Right lobe of liver (tissue), 6 donors: Measurements from ENCODE around the gene CBX8. TPM values are rescaled to one million over a fixed set of nuclear protein-coding genes. Genes with fewer than 3 reads are reported as not detected.

ENCODE experiments used
- ATAC-seq, 4 donors: fragments of 200-7000 bp; cut with Tn5 transposase; one replicate each; pipeline ENCODE4 v1.9.1; 2020; ENCODE audit warnings: mild to moderate bottlenecking in 4 of 4, moderate library complexity in 4 of 4
- DNase-seq, 3 donors: peaks; one replicate each; pipeline ENCODE4 v3.0.0-alpha.2; 2020
- H3K27ac ChIP-seq, 3 donors: fragments of 200-600 bp; one replicate each; pipeline ENCODE4 v1.8.0; 2022
- H3K27me3 ChIP-seq, 2 donors: fragments of 200-600 bp; one replicate each; pipeline ENCODE4 v1.8.0; 2022
- H3K36me3 ChIP-seq, 4 donors: fragments of 200-600 bp; sonication (generic) in 1 of 4; one replicate each; pipeline versions ENCODE4 v1.5.1 to v1.8.0; 2017 to 2022; ENCODE audit warnings: control low read depth in 1 of 4
- H3K4me1 ChIP-seq, 4 donors: fragments of 200-600 bp; sonication (generic) in 1 of 4; one replicate each; pipeline versions ENCODE4 v1.5.1 to v1.8.0; 2017 to 2022; ENCODE audit warnings: control low read depth in 1 of 4
- H3K4me3 ChIP-seq, 3 donors: fragments of 200-600 bp; one replicate each; pipeline ENCODE4 v1.8.0; 2022
- H3K9me3 ChIP-seq, 4 donors: fragments of 200-600 bp; sonication (generic) in 1 of 4; one replicate each; pipeline versions ENCODE4 v1.5.1 to v1.8.0; 2017 to 2022; ENCODE audit warnings: control low read depth in 1 of 4
- CTCF ChIP-seq, 4 donors: fragments of 200-600 bp in 3 of 4; fragments of 450-650 bp in 1 of 4; IDR thresholded peaks; one replicate each; pipeline versions ENCODE4 v1.5.1 to v1.8.0; 2016 to 2022; ENCODE audit warnings: antibody characterized with exemption in 4 of 4, mild to moderate bottlenecking in 2 of 4
- POLR2A ChIP-seq: fragments of 450-650 bp; IDR thresholded peaks from one replicate; pipeline ENCODE4 v1.6.1; 2017; ENCODE audit warnings: antibody characterized with exemption, mild to moderate bottlenecking
- WGBS: methylation state at CpG from one replicate; pipeline ENCODE4 v1.1.6; 2018; ENCODE audit warnings: low coverage, low lambda C conversion rate; ENCODE audit not compliant: insufficient coverage; ENCODE audit errors: missing lambda C conversion rate; 5-methylcytosine and 5-hydroxymethylcytosine counted together
- intact Hi-C, 2 donors: fragments of 100-400 bp; cut with DNase I; formaldehyde crosslinking; loops; one replicate each; pipeline versions ENCODE4 v1.11.2 to v1.14.1; 2022
- total RNA-seq, 6 experiments: library from RNA; depleted of rRNA in 2 of 6; stranded (reverse); fragments of >200 nt in 2 of 6; fragmentation: NEBNext Ultra II Directional in 3 of 6; extraction: Animal tissue kit (Norgen Biotek cat#: 25700) in 3 of 6; gene quantifications; one replicate each; pipeline versions ENCODE4 v1.1.0 to v1.2.4, GENCODE V29; 2016 to 2023
- donor health status: DM: no; HTN: yes; CAD: no.
- donor health status: DM: no; HTN: no; CAD: no.
- donor health status: DM: no; HTN: no; CAD: no.
- donor health status: DM: no; HTN: yes; CAD: no.
- donor health status: DM: no; HTN: yes; CAD: no.

Gene CBX8
- total RNA-seq, 6 experiments from 2014 or later, result 1.2 to 4.7 (median 2.0) TPM

GRCh38 chr17:79769570-79770506 lies 27.0 kb downstream of the CBX8 start:
- TF ChIP-seq CTCF (IDR thresholded peaks at IDR 0.05) (no peak), POLR2A (no peak)
- H3K9me3 ChIP-seq, result no peaks in the 10 kb centered on the region
- WGBS, result 59% methylated on average over 7 of the region's 28 CpGs
- peak in 1 of 3 donors; percentile 33 for DNase-seq
- H3K4me3 ChIP-seq, result no peak overlapping the region
- ATAC-seq, result no peak
- intact Hi-C loops, result no loop called here
- H3K4me1 ChIP-seq, result peaks cover 0 to 5% (median 0%) of the 10 kb centered on the region in 4 donors
- peaks cover 0 to 14% of the 10 kb centered on the region in 2 donors for H3K27me3 ChIP-seq
- H3K36me3 ChIP-seq, result no peaks in the 10 kb centered on the region
- H3K27ac ChIP-seq, result no peak overlapping the region

- intact Hi-C loops, result no loop called here
- ATAC-seq (no peak), DNase-seq (no peak)
- H3K36me3 ChIP-seq, result no peaks in the 10 kb centered on the region
- no peak for TF ChIP-seq CTCF (IDR thresholded peaks at IDR 0.05)
- H3K4me1 ChIP-seq, result no peaks in the 10 kb centered on the region
- no peaks in the 10 kb centered on the region for H3K9me3 ChIP-seq
- 51% methylated on average over 3 of the region's 3 CpGs for WGBS
- H3K4me3 ChIP-seq, result no peak overlapping the region
- no peak overlapping the region for H3K27ac ChIP-seq
- H3K27me3 ChIP-seq, result no peaks in the 10 kb centered on the region
Observed at GRCh38 chr17:79765708-79766107, 31.2 kb downstream of the CBX8 start.

- H3K4me3 ChIP-seq, result no peak overlapping the region
- H3K36me3 ChIP-seq, result no peaks in the 10 kb centered on the region
- no peaks in the 10 kb centered on the region for H3K27me3 ChIP-seq
- ATAC-seq (no peak), DNase-seq (peak in 1 of 3 donors; percentile 35)
- H3K4me1 ChIP-seq, result no peaks in the 10 kb centered on the region
- H3K27ac ChIP-seq, result no peak overlapping the region
- no peaks in the 10 kb centered on the region for H3K9me3 ChIP-seq
- TF ChIP-seq CTCF (IDR thresholded peaks at IDR 0.05) (no peak), POLR2A (no peak)
- intact Hi-C loops, result no loop called here
- 82% methylated on average over 18 of the region's 19 CpGs for WGBS
Observed at GRCh38 chr17:79761894-79762589, 34.8 kb downstream of the CBX8 start.

- Histone ChIP-seq H3K27ac (no peak overlapping the region), H3K9me3 (no peaks in the 10 kb centered on the region), H3K4me3 (no peak overlapping the region), H3K4me1 (no peaks in the 10 kb centered on the region), H3K27me3 (no peaks in the 10 kb centered on the region), H3K36me3 (no peaks in the 10 kb centered on the region)
- ATAC-seq (no peak), DNase-seq (peak in 1 of 3 donors; percentile 38)
- 40% methylated on average over 3 of the region's 21 CpGs for WGBS
- intact Hi-C loops, result no loop called here
- TF ChIP-seq CTCF (IDR thresholded peaks at IDR 0.05) (no peak), POLR2A (no peak)
Observed at GRCh38 chr17:79760197-79760906, 36.5 kb downstream of the CBX8 start.
